Measurements from ENCODE around the gene EPHA8. TPM values are rescaled to one million over a fixed set of nuclear protein-coding genes. Genes with fewer than 3 reads are reported as not detected.

EPHA8 gene
- total and polyA plus RNA-seq, 2 of the 4 experiments (the other 2 are of a cell fraction): not detected

DNA sequence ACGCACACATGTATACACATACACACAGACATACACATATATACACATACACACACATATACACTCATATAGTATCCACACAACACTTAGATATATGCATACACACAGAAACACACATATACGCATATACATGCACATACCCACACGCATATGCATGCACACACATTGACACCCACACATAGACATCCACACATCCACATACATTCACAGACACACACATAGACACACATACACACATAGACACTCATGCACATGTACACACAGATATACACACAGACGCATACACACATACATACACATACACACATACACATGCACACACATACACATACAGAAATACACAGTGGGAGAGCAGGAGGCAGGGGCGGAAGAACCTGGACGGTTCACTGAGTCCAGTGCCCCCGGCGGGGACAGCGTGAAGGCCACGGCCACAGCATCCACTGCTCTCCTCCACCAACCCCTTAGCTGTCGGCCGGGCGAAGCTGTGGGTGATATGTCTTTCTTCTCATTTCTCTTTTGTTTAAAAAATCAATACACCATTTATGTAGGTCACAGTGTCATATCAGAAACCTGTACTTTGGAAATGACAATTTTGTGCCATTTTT lies 86.9 kb downstream of the EPHA8 start:
- Histone ChIP-seq H3K18ac (ENCODE audit: low read depth, low read length) (no peak overlapping the region), H3K27ac (ENCODE audit: insufficient read depth, low read length) (no peak overlapping the region), H3K23ac (ENCODE audit: low read depth, low read length) (no peak overlapping the region), H2BK20ac (ENCODE audit: low read depth, low read length) (no peak overlapping the region), H3K27me3 (ENCODE audit: control insufficient read depth, insufficient read depth, low read length) (peaks cover 61% of the 10 kb centered on the region), H3K4ac (ENCODE audit: low read depth, low read length) (no peak overlapping the region), H4K8ac (ENCODE audit: low read depth in 2 of 2, low read length in 2 of 2) (no peak overlapping the region), H3K9me1 (ENCODE audit: insufficient read depth, low read length) (no peaks in the 10 kb centered on the region), H3K14ac (replicated peaks; ENCODE audit: low read depth, low read length) (no peak overlapping the region), H4K5ac (ENCODE audit: low read depth, low read length) (no peak overlapping the region), H3K9me3 (ENCODE audit: control insufficient read depth, insufficient read depth, low read length) (no peaks in the 10 kb centered on the region), H4K91ac (ENCODE audit: insufficient read depth, low read depth, low read length) (no peak overlapping the region), H3K4me3 (ENCODE audit: insufficient read depth, low read depth, low read length) (no peak overlapping the region), H2AK5ac (ENCODE audit: low read depth, low read length) (no peak overlapping the region), H2BK120ac (ENCODE audit: low read depth, low read length) (no peak overlapping the region), H4K20me1 (ENCODE audit: insufficient read depth, low read length) (no peaks in the 10 kb centered on the region; the same call in 1 of the 2 replicates), H3K4me2 (ENCODE audit: low read depth, low read length) (no peak overlapping the region), H3K4me1 (ENCODE audit: control insufficient read depth, insufficient read depth, low read length) (peaks cover 2% of the 10 kb centered on the region; the same call in 1 of the 2 replicates), H2AK9ac (replicated peaks; ENCODE audit: low read depth, low read length, poor library complexity) (no peak overlapping the region), H2BK5ac (ENCODE audit: low read depth, low read length, poor library complexity, severe bottlenecking) (no peak overlapping the region), H3K56ac (ENCODE audit: extremely low read depth, insufficient read depth, low read length) (no peak overlapping the region), H3K79me1 (ENCODE audit: low read depth in 1 of 2, low read length in 2 of 2) (no peaks in the 10 kb centered on the region), H2AFZ (replicated peaks; ENCODE audit: low read length, poor library complexity) (no peak overlapping the region), H2BK15ac (ENCODE audit: low read depth, low read length) (no peak overlapping the region), H3K9ac (ENCODE audit: low read depth, low read length) (no peak overlapping the region), H3K36me3 (ENCODE audit: control insufficient read depth, insufficient read depth, low read length) (no peaks in the 10 kb centered on the region)
- DNase-seq: no peak
- dilution Hi-C loops (cut with HindIII; ENCODE audit: low sequenced_read_pairs, unreplicated experiment) (no loop called here), intact Hi-C loops (cut with micrococcal nuclease) (no loop called here), in situ Hi-C loops (cut with MboI; ENCODE audit: low sequenced_read_pairs) (no loop called here)
- TF ChIP-seq, protein P1, sequence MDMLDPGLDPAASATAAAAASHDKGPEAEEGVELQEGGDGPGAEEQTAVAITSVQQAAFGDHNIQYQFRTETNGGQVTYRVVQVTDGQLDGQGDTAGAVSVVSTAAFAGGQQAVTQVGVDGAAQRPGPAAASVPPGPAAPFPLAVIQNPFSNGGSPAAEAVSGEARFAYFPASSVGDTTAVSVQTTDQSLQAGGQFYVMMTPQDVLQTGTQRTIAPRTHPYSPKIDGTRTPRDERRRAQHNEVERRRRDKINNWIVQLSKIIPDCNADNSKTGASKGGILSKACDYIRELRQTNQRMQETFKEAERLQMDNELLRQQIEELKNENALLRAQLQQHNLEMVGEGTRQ (IDR thresholded peaks at IDR 0.05; ENCODE audit: low read depth, low read length): no peak
- TF ChIP-seq NFE2L2 (IDR thresholded peaks at IDR 0.05; ENCODE audit: low read depth, low read length) (no peak), MAFK (IDR thresholded peaks at IDR 0.05; ENCODE audit: low read depth, low read length) (no peak), RCOR1 (IDR thresholded peaks at IDR 0.05; ENCODE audit: insufficient replicate concordance, low read length) (no peak), MXI1 (IDR thresholded peaks at IDR 0.05; ENCODE audit: borderline replicate concordance, low read depth, low read length) (no peak), BHLHE40 (IDR thresholded peaks at IDR 0.05; ENCODE audit: low read depth, low read length) (no peak), RAD21 (IDR thresholded peaks at IDR 0.05; ENCODE audit: low read length) (no peak), CEBPB (IDR thresholded peaks at IDR 0.05; ENCODE audit: low read depth, low read length) (no peak), RFX5 (IDR thresholded peaks at IDR 0.05; ENCODE audit: low read depth, low read length) (no peak), SMC3 (IDR thresholded peaks at IDR 0.05; ENCODE audit: low read depth, low read length) (no peak), FOS (IDR thresholded peaks at IDR 0.05; ENCODE audit: low read depth, low read length) (no peak), MAZ (IDR thresholded peaks at IDR 0.05; ENCODE audit: borderline replicate concordance, low read depth, low read length) (no peak), POLR2A (IDR thresholded peaks at IDR 0.05; ENCODE audit: low read depth, low read length) (no peak), CHD1 (IDR thresholded peaks at IDR 0.05; ENCODE audit: low read depth, low read length) (no peak)
- TF ChIP-seq, protein P2, sequence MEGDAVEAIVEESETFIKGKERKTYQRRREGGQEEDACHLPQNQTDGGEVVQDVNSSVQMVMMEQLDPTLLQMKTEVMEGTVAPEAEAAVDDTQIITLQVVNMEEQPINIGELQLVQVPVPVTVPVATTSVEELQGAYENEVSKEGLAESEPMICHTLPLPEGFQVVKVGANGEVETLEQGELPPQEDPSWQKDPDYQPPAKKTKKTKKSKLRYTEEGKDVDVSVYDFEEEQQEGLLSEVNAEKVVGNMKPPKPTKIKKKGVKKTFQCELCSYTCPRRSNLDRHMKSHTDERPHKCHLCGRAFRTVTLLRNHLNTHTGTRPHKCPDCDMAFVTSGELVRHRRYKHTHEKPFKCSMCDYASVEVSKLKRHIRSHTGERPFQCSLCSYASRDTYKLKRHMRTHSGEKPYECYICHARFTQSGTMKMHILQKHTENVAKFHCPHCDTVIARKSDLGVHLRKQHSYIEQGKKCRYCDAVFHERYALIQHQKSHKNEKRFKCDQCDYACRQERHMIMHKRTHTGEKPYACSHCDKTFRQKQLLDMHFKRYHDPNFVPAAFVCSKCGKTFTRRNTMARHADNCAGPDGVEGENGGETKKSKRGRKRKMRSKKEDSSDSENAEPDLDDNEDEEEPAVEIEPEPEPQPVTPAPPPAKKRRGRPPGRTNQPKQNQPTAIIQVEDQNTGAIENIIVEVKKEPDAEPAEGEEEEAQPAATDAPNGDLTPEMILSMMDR (conservative IDR thresholded peaks at IDR 0.05; ENCODE audit: low read depth, low read length): no peak
- TF ChIP-seq, protein P3, sequence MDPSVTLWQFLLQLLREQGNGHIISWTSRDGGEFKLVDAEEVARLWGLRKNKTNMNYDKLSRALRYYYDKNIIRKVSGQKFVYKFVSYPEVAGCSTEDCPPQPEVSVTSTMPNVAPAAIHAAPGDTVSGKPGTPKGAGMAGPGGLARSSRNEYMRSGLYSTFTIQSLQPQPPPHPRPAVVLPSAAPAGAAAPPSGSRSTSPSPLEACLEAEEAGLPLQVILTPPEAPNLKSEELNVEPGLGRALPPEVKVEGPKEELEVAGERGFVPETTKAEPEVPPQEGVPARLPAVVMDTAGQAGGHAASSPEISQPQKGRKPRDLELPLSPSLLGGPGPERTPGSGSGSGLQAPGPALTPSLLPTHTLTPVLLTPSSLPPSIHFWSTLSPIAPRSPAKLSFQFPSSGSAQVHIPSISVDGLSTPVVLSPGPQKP (IDR thresholded peaks at IDR 0.05; ENCODE audit: borderline replicate concordance, low read depth, low read length): no peak
- POLR2A ChIA-PET (ENCODE audit: unreplicated experiment): no interaction called here
- BruUV-seq (replicated peaks): no TSS peak
- no peak for ATAC-seq (ENCODE audit: low read depth)
- 85% methylated on average over 6 of the region's 13 CpGs; no CpG with 5 or more reads in 1 of the 2 experiments for WGBS, 2 experiments (ENCODE audit: extremely low coverage in 2 of 2, insufficient read length in 1 of 2)
- CTCF ChIA-PET: no interaction called here
